ENCODE results near the gene ZNF628.

DNA sequence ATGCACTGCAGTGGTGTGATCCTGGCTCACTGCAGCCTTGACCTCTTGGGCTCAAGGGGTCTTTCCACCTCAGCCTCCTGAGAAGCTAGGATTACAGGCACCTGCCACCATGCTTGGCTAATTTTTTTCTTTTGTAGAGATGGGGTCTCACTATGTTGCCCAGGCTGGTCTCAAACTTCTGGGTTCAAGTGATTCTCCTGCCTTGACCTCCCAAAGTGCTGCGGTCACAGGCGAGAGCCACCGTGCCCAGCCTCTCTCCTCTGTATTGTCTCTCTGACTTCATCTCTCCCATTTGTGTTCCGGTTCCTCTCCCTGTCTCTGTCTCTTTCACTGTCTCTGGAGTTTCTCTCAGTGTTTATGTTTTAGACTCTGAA lies 10.2 kb upstream of the ZNF628 start:
- TF ChIP-seq, protein P1, sequence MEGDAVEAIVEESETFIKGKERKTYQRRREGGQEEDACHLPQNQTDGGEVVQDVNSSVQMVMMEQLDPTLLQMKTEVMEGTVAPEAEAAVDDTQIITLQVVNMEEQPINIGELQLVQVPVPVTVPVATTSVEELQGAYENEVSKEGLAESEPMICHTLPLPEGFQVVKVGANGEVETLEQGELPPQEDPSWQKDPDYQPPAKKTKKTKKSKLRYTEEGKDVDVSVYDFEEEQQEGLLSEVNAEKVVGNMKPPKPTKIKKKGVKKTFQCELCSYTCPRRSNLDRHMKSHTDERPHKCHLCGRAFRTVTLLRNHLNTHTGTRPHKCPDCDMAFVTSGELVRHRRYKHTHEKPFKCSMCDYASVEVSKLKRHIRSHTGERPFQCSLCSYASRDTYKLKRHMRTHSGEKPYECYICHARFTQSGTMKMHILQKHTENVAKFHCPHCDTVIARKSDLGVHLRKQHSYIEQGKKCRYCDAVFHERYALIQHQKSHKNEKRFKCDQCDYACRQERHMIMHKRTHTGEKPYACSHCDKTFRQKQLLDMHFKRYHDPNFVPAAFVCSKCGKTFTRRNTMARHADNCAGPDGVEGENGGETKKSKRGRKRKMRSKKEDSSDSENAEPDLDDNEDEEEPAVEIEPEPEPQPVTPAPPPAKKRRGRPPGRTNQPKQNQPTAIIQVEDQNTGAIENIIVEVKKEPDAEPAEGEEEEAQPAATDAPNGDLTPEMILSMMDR (IDR thresholded peaks at IDR 0.05; ENCODE audit: low read length) = no peak
- TF ChIP-seq EZH2 (IDR thresholded peaks at IDR 0.05; ENCODE audit: borderline replicate concordance, low read length) = no peak
